GM19043 (cell line): ENCODE results near the gene TNKS2.
"Not testable (repeated sequence)": the region's sequence is repeated elsewhere in the genome, so short reads cannot be mapped to it uniquely, and the experiment has no call there.

ENCODE experiments used
- ATAC-seq: cut with Tn5 transposase; IDR thresholded peaks from one replicate; pipeline ENCODE4 v1.9.1; 2021; ENCODE audit warnings: low read depth; ENCODE audit not compliant: unreplicated experiment

TNKS2 gene

GRCh38 chr10:91797874-91798648 is at the start of gene TNKS2:
Gene TNKS2, plus strand, starts transcription at chr10:91798426. Its CDS starts 265 bp downstream, at chr10:91798691.
- ATAC-seq: peak; percentile 74

- not testable (repeated sequence) for ATAC-seq
Observed at GRCh38 chr10:91749592-91749991, 48.6 kb upstream of the TNKS2 start.

- ATAC-seq: no peak
Observed at GRCh38 chr10:91756286-91756685, 41.9 kb upstream of the TNKS2 start.

- ATAC-seq: no peak
Observed at GRCh38 chr10:91758303-91759146, 39.7 kb upstream of the TNKS2 start.

- ATAC-seq: no peak
Observed at GRCh38 chr10:91759581-91759986, 38.6 kb upstream of the TNKS2 start.

DNA sequence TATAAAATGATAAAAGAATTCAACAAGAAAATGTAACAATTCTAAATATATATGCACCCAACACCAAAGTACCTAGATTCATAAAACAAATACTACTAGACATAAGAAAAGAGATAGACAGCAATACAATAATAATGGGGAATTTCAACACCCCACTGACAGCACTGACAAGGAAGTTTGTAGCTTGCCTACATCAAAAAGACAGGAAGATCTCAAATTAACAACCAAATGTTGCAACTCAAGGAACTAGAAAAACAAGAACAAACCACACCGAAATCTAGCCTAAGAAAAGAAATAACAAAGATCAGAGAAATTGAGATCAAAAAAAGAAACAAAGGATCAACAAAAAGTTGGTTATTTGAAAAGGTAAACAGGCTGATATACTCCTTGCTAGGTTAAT is 36.5 kb upstream of the TNKS2 start:
- ATAC-seq: no peak

GRCh38 chr10:91762878-91763277 is 35.3 kb upstream of the TNKS2 start:
- ATAC-seq: no peak

DNA sequence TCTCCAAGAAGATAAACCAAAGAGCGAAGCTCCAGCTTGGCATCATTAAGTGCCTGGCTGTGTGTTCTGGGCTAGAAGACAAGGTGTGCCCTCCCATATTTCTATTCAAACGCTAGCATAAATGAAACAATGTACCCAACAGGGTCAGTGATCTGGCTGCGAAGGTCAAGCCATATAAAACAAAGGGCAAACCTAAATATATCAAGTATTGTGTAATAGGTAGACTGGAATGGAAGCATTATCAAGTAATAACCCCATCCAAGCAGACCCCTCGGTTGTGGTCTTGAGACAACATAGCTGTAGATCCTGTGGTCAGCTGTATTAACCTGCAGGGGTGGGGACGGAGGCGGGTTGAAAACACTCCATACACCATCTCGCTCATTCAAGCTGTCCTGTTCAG is 31.6 kb upstream of the TNKS2 start:
- ATAC-seq: no peak

DNA sequence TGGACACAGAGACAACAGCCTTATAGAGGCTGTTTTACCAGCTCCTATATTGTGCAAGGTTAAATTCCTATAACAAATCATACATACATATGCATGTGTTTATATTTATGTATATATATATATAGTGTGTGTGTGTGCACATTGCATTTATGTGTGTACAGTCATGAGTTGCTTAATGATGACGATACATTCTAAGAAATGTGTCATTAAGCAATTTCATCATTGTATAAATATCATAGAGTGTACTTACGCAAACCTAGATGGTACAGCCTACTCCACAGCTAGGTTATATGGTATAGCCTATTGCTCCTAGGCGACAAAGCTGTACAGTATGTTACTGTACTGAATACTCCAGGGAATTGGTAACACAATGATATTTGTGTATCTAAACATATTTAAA is 30.1 kb upstream of the TNKS2 start:
- ATAC-seq: no peak

GRCh38 chr10:91771907-91772306 is 26.3 kb upstream of the TNKS2 start:
- no peak for ATAC-seq

DNA sequence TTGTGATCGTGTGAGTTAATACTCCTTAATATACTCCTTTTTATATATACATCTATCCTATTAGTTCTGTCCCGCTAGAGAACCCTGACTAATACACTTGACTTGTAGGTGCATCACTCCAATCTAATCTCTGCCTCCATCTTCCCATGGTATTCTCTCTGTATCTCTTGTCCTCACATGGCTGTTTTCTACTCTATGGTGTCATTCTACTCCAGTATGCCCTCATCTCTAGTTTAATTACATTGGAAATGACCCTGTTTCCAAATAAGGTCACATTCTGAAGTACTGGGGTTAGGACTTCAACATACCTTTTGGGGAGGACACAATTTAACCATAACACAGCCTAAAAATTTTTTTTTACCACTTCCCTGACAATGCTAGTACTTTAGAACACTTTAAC is 25.8 kb upstream of the TNKS2 start:
- ATAC-seq: no peak

GRCh38 chr10:91772869-91773268 is 25.4 kb upstream of the TNKS2 start:
- no peak for ATAC-seq

DNA sequence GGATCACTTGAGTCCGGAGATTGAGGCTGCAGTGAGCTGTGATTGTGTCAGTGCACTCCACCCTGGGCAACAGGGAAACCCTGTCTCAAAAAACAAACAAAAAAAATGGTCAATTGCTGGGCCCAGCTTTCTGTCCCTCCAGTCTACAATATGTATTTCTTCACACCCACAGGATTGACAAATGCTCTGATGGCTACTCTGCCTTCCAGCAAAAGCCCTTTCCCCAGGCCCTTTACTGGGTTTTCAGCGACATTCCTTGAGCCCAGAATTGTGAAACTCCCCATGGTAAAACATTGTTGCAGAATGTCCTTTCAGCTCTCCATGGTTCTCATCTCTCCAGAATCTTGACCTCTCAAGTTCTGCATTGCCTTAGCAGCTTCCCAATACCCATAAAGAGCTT is 23.7 kb upstream of the TNKS2 start:
- no peak for ATAC-seq

DNA sequence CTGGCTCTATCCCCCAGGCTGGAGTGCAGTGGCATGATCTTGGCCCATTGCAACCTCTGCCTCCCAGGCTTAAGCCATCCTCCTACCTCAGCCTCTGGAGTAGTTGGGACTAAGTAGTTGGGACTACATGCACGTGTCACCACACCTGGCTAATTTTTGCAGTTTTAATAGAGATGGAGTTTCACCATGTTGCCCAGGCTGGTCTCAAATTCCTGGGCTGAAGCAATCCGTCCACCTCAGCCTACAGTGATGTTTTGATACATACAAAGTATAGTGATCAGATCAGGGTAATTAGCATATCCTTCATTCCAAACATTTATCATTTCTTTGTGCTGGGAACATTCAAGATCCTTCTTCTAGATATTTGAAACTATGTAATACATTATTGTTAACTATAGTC is 22.5 kb upstream of the TNKS2 start:
- no peak for ATAC-seq

- no peak for ATAC-seq
Observed at GRCh38 chr10:91776266-91776665, 22.0 kb upstream of the TNKS2 start.

DNA sequence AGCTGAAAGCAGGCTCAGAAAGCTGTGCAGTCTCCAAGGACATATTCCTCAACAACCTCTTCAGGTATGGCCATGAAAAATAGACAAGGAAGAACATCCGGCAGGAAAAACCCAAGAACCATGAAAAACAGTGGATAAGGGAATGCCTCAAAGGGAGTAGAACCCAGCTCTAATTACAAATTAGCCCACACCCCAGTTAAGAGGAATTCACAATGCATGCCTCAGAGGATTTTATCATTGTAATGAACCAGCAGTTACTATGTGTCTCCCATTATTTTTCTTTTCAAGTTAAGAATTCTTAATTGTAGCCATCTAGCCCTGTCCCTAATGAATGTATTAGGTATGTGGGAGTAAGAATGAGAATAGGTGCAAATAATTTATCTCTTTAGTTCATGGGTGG is 19.7 kb upstream of the TNKS2 start:
- ATAC-seq: no peak

DNA sequence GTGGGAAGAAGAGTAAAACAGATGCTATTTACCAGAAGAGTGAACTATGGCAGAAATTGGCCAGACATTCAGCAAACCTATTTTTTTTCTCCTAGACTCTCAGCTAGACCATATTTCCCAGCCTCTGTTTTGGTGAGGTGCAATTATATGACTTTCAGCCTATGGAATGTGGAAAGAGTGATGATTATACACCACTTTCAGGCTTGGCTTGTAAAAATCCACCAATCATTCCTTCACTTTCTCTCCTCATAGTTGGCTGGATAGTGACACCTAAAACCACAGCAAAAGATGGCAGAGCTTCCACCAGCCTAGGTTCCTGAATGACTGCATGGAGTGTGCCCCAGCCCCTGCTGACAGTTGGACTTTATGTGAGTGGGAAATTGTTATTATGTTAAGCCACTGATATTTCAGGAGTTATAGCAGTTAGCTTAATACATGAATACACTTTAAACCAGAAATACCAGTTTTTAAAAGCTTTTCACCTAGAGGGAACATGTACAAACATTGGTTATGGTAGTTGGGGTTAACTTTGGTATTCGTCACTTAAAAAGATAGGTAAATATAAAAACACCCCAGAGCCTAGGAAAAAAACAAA is 19.1 kb upstream of the TNKS2 start:
- no peak for ATAC-seq

- no peak for ATAC-seq
Observed at GRCh38 chr10:91782539-91782938, 15.7 kb upstream of the TNKS2 start.

DNA sequence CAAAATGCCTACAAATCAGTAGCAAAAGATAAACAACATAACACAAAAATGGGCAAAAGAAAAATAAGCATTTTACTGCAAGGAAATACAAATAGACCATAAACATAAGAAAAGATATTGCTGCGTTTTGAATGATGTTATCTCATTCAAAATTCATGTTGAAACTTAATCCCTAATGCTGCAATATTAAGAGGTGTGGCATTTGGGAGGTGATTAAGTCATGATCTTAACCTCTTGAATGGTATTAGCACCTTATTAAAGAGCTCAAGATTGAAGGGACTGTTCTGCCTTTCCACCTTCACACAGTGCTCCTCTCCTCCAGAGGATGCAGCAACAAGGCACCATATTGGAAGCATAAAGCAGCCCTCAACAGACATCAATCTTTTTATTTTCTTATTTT is 12.4 kb upstream of the TNKS2 start:
- no peak for ATAC-seq

GRCh38 chr10:91787258-91787657 is 11.0 kb upstream of the TNKS2 start:
- no peak for ATAC-seq

DNA sequence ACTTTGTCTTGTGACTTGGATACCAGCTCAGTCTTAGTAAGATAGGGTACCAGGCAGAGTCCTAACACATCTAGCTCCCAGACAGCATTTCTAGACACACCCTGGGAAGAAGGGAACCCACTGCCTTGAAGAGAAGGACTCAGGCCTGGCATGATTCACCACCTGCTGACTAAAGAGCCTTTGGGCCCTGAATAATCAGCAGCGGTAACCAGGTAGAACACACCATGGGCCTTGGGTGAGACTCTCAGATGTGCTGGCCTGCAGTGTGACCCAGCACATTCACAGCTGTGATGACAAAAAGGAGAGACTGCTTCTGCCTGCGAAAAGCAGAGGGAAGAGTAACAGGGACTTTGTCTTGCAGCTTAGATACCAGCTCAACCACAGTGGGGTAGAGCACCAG is 10.4 kb upstream of the TNKS2 start:
- ATAC-seq: no peak
